Measurements from ENCODE around the gene AP2S1.

The AP2S1 gene

GRCh38 chr19:46866407-46867136, 15.9 kb upstream of the AP2S1 start:
- TF ChIP-seq, protein P1, sequence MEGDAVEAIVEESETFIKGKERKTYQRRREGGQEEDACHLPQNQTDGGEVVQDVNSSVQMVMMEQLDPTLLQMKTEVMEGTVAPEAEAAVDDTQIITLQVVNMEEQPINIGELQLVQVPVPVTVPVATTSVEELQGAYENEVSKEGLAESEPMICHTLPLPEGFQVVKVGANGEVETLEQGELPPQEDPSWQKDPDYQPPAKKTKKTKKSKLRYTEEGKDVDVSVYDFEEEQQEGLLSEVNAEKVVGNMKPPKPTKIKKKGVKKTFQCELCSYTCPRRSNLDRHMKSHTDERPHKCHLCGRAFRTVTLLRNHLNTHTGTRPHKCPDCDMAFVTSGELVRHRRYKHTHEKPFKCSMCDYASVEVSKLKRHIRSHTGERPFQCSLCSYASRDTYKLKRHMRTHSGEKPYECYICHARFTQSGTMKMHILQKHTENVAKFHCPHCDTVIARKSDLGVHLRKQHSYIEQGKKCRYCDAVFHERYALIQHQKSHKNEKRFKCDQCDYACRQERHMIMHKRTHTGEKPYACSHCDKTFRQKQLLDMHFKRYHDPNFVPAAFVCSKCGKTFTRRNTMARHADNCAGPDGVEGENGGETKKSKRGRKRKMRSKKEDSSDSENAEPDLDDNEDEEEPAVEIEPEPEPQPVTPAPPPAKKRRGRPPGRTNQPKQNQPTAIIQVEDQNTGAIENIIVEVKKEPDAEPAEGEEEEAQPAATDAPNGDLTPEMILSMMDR (IDR thresholded peaks at IDR 0.05; ENCODE audit: low read depth, low read length, missing control alignments) = no peak
- DNase-seq (ENCODE audit: low read depth) = no peak

DNA sequence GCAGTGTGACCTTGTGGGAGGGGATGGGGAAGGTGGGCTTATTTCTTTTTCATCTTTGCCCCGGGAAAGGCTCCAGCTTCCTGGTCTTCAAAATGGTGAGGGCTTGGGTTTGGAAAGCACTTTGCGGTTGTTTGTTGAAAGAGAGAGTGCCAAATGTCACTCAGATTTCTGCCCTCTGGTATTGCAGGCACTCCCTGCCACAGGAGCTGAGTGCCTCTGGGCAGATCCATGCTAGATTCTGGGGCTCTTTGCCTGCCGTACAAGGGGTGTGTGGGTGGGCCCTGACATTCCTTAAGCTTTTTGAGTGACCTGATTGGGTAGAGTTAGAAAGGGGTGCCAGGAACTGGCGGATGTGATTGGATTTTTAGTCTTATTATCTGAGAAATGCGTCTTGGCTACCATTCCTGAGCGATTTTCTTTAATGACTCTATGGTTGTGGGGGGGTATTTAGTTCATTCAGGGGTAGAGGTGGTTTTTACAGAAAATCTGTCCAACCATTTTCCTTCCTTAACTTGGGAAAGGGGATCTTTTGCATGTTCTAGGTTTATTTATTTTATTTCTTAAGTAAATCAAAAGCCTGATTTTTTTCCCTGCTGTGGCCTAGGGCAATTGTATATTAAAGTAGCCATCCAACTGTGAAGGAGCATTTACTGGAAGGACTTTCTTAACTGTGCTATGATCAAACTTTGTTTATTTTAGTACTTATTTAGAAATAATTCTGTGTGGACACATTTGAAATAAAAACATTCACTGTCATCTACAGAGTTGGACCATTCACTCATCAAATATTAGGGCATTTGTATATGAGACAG, 13.4 kb upstream of the AP2S1 start:
- TF ChIP-seq, protein P1 (IDR thresholded peaks at IDR 0.05; ENCODE audit: low read depth, low read length, missing control alignments) = no peak
- DNase-seq (ENCODE audit: low read depth) = no peak
- no peak overlapping the region for H3K4me3 ChIP-seq (ENCODE audit: low read depth, low read length)

More at GRCh38 chr19:46866407-46867136, 15.9 kb upstream of the AP2S1 start:
- no peak overlapping the region for H3K4me3 ChIP-seq (ENCODE audit: low read depth, low read length)

DNA sequence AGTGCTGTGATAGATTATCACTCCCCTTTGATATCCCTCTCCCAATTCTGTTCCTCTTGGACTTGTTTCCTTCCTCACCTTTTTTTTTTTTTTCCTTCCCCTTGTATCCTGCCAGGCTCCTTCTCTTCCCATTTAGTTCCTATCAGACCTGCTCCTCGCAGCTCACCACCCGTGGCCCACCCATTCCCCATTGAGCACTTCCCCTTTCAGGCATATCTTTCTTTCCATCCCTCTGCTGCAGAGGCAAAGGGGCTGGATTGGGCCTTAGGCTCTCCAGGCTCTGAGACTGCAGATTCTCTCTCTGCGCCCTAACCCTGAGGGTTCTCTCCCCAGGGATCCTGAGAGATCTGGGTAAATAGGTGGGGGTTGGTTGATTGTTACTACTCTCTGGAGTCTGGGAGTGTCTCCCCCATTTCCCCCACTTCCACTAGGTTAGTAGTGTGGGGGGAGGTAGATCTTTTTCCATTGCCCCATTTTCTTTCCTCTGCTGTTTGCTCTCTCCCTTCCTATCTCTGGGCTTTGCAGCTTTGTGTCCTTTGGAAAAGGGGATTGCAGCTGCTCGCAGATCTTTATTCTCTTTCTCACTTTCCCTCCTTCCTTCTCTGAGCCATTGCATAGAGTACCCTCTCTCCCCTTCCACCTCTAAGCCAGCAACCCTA, 12.5 kb upstream of the AP2S1 start:
- peak overlapping the region; percentile 62 for H3K4me3 ChIP-seq (ENCODE audit: low read depth, low read length)
- TF ChIP-seq, protein P1 (IDR thresholded peaks at IDR 0.05; ENCODE audit: low read depth, low read length, missing control alignments) = no peak
- no peak for DNase-seq (ENCODE audit: low read depth)

- no peak for DNase-seq (ENCODE audit: low read depth)
- peak overlapping the region; percentile 62 for H3K4me3 ChIP-seq (ENCODE audit: low read depth, low read length)
- TF ChIP-seq, protein P1 (IDR thresholded peaks at IDR 0.05; ENCODE audit: low read depth, low read length, missing control alignments) = no peak
Observed at GRCh38 chr19:46862503-46862834, 11.8 kb upstream of the AP2S1 start.

GRCh38 chr19:46861691-46862502, 11.3 kb upstream of the AP2S1 start:
- no peak for DNase-seq (ENCODE audit: low read depth)
- H3K4me3 ChIP-seq (ENCODE audit: low read depth, low read length) = peak overlapping the region; percentile 62
- TF ChIP-seq, protein P1 (IDR thresholded peaks at IDR 0.05; ENCODE audit: low read depth, low read length, missing control alignments) = no peak

GRCh38 chr19:46860846-46861690, 10.4 kb upstream of the AP2S1 start, which contains the start of gene ARHGAP35:
Gene ARHGAP35, plus strand, starts transcription at chr19:46860997. Its CDS starts 57,679 bp downstream, at chr19:46918676.
- peak within 1 kb of the TSS; percentile 91 for H3K4me3 ChIP-seq (ENCODE audit: low read depth, low read length)
- DNase-seq (ENCODE audit: low read depth) = no peak
- TF ChIP-seq, protein P1 (IDR thresholded peaks at IDR 0.05; ENCODE audit: low read depth, low read length, missing control alignments) = no peak

Data from GM12864 (cell line).